Activated CD8-positive, alpha-beta memory T cell treated with anti-CD3 and anti-CD28 coated beads for 36 hours (primary cell): Measurements from ENCODE around the gene RASGRP3. TPM values are rescaled to one million over a fixed set of nuclear protein-coding genes. Genes with fewer than 3 reads are reported as not detected.
"Not testable (repeated sequence)": the region's sequence is repeated elsewhere in the genome, so short reads cannot be mapped to it uniquely, and the experiment has no call there.

ENCODE experiments used
- CTCF ChIA-PET: fragments of 350-600 bp; sonication (Branson Sonifier 250); formaldehyde crosslinking; loops from one replicate; lab custom pipeline; 2021; ENCODE audit warnings: antibody characterized with exemption; lab: Charles Lee
- POLR2A ChIA-PET: fragments of 350-600 bp; sonication (Branson Sonifier 250); formaldehyde crosslinking; loops from one replicate; lab custom pipeline; 2021; ENCODE audit warnings: antibody characterized with exemption; lab: Charles Lee
- total RNA-seq, 2 experiments: library from RNA; stranded (reverse); gene quantifications; one replicate each; pipeline ENCODE4 v1.2.3, GENCODE V29; 2021

Gene RASGRP3
- total RNA-seq, 2 experiments from 2014 or later: 2.7 to 3.6 TPM

DNA sequence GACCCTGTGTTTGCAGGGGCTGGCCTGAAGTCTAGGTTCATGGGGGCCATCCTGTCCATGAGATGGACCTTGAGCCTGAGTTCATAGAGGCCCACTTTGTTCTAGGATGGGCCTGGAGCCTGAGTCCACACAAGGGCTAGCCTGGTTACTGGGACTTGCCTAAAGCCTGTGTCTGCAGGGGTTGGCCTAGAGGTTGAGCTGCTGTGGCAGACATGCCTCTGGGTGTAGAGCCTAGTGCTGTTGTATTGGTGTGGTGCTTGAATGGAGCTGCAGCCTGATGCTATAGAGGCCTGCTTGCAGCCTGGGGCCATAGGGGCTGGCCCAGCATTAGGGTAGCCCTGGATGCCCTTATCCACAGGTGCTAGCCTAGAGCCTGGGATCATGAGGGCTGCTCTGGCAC lies 23.9 kb upstream of the RASGRP3 start:
- POLR2A ChIA-PET: no interaction called here
- CTCF ChIA-PET: no interaction called here

DNA sequence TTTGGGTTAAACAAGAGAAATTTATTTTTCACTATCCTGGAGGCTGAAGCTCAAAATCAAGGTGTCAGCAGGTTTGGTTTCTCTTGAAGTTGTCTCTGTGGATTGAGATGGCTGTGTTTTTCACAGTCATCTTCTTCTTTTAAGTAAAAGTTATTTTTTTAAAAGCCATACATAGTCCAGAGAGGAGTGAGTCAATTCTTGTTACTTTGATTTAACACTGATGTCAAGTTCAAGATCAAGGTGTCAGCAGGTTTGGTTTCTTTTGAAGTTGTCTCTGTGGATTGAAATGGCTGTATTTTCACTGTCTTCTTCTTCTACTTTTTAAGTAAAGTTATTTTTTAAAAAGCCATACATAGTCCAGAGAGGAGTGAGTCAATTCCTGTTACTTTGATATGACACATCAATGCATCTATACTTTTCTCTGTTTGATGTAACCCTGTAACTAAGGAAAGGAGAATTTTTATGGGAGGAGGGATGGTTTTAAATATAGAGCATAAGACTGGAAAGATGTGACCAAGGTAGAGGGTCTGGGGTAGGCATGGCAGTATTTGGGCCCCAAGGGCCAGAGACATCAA lies 22.5 kb upstream of the RASGRP3 start:
- ChIA-PET POLR2A (no interaction called here), CTCF (no interaction called here)

DNA sequence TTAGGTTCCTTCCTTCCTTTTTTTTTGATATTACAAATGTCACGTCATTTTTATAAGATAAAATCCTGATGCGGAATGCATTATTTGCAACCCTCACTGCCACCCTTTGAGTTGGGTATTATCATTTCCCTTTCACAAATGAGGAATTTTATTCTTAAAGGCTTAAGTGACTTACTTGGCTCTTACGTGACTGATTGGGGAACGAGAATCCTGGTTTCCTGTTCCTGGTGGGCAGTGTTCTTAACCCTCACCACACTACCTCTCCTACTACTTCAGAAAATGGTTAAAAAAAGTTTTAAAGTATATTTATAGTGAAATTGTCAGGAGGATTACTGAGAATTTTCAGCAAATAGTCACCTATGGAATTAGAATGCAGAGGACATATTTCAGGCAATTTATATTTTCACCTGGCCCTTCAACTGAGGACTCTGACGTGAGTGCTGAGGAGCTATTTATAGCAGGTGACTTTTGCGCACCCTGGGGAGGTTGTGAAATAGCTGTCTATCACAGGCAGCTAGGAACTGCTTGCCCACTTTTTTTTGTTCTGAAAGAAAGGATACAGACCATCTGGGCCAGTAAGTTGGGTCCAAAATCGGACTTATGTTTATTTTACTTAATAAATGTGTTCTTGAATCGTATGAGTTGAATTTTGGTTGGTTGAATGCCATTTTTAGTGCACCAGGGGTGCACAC lies 18.7 kb upstream of the RASGRP3 start:
- CTCF ChIA-PET: no interaction called here
- POLR2A ChIA-PET: no interaction called here

DNA sequence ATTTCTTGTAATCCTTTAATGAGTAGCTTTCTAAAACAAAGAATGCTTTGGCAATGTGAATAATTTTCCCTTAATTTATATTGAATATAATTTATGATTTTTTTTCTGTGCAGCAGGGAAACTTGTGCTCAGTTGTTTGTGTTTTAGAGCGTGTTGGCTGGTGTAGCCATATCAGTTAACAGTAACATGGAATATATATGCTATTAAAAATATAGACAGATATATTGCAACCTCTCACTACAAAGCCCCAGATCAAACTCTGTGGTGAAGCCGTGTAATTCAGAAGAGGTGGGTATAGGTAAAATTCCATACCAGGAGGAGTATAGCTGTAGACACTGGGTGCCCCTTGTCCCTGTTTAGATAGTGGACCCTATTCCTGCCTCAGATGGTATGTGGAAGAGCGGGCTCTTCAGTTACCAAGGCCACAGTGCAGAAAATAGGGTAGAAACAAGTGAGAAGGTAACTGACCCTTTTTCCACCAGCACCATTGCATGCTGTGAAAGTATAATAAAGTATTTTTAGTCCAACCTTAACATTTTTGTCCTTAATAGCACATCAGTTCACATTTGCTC lies 18.1 kb upstream of the RASGRP3 start:
- ChIA-PET POLR2A (no interaction called here), CTCF (no interaction called here)

DNA sequence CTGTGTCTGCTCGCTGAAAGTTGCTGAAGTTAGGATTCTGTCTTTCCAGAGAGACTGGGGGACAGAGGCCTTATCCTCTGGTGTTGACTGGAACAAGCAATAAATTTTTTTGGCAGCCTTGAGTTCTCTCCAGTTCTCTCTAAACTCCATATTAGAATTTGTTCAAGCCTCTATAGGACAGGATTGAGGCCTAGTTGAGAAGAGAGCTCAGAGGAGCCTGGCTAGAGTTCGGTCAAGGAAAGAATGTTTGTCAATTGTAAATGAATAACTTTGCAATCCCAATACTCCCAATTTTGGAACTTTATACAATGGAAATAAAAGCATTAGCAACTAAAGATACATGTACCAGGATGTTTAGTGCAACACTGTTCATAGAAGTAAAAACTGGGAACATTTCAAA lies 16.7 kb upstream of the RASGRP3 start:
- ChIA-PET POLR2A (no interaction called here), CTCF (no interaction called here)

DNA sequence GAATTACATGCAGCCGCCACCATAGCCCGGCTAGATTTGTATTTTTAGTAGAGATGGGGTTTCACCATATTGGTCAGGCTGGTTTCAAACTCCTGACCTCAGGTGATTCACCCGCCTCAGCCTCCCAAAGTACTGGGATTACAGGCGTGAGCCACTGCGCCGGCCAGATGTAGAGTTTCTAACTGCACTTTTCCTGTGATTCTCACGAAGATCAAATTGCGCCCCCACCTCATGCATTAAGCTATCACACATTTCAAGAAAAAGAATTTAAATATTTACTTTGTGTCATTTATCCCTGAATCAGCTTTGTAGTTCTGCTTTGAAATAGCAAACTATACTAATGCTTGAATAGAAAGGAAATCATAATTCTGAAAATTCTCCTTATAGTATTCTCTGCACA lies 13.9 kb upstream of the RASGRP3 start:
- POLR2A ChIA-PET, CTCF ChIA-PET: not testable (repeated sequence)

DNA sequence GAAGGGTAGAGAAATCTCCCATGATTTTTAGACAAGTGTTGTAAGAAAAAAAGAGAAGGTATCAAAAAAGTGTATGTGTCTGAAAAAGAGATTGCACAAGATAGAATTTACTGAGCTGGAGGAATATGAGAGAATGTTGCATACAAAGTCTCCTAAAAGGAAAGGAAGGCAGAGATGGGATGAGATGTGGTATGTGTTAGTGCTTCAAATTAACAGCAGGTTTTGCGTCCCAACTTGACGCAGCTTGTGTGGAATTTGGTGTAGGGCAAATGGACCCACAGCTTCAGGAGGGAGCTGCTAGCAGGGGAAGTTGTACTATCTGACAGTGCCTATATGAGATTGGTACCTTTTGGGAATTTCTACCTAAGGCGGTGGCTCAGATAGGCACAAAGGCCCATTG lies 9.0 kb upstream of the RASGRP3 start:
- ChIA-PET POLR2A (no interaction called here), CTCF (interaction anchor here (1.7 kb wide), 1 partner anchor 8 kb away, joined by 6 read pairs; the partner anchor contains the start of gene RASGRP3)

DNA sequence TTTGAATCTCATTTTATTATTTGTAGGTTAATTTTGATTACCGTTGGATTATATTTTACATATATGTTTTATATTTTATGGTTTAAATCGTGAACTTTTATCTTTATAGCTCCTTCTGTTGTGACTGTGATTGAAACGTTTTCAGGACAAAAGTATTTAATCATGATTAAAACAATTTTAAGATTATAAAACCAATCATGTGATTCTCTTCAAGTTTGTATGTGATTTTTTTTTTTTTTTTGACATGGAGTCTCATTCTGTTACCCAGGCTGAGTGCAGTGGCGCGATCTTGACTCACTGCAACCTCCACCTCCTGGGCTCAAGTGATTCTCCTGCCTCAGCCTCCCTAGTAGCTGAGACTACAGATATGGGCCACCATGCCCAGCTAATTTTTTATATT lies 7.2 kb upstream of the RASGRP3 start:
- ChIA-PET CTCF (interaction anchor here (0.7 kb wide), 1 partner anchor 157 kb away, joined by 3 read pairs; no protein-coding TSS in a partner anchor), POLR2A (no interaction called here)

DNA sequence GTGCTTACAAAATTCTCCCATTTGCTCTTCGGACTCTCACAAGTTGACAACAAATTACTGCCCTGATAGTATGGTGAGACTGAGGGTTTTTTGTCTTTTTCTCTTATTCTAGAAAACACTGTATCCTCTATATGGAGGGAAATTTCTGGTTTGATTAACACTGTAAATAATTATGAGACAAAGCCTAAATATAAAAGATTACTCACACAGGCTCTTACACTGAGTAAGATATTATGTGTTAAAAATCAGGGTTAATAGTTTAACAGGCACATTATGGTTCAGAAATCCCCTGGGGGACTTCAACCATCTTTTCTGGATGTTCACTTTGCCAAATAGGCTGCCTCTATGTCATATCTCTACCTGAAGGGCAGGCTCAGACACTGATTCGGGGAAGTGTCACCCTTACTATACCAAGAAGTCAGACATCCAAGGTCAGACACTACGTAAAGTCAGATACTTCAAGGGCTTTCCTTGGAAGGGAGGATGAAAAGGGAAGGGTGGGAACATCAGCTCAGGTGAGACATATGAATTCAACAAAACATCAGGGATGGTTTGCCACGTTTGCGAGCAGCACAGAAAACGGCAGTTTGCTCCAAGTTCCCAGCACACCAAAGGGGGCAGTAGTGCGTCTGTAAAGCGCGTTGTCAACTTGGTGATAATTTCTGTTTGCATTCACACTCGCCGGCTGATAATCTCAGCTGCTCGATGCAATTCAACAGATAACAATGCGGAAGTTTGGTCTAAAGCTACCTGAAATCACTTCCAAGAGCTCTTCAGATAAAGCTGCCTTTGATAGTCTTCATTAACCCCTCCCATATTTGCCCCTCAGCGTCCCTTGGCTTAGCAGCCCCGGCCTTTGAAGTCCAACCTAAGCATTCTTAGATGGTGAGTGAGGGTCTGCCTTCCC lies 972 bp upstream of the RASGRP3 start:
- ChIA-PET POLR2A (interaction anchor here (1.2 to 1.7 kb wide), 2 partner anchors 22 to 124 kb away, joined by 3 to 4 read pairs; partner anchors contain the start of gene FAM98A), CTCF (interaction anchor here (0.6 to 1.7 kb wide), 9 partner anchors 9 to 205 kb away, joined by 3 to 6 read pairs (median 4); partner anchors contain the start of gene FAM98A)

DNA sequence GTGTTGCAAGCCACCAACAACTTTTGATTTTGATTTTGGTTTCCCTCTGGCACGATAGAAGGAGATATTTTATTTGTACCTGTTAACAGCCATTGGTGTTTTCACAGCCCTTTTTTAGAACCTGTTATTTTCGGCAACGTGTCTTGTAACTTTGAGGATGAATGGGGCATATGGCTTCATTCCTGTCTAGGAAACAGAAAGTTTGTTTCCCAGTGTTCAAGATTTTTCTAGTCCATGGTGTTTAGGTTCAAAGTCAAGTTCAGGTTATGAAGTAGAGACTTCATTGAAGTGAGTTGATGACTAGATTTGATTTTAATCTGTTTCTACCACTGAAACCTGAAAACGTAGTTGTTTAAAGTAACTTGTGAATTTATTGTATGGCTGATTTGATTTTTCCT lies 343 bp downstream of the RASGRP3 start:
- ChIA-PET CTCF (interaction anchor here (1.7 kb wide), 1 partner anchor 106 kb away, joined by 6 read pairs; no protein-coding TSS in a partner anchor), POLR2A (interaction anchor here (1.2 to 1.7 kb wide), 2 partner anchors 20 to 122 kb away, joined by 3 to 4 read pairs; partner anchors contain the start of gene FAM98A)

DNA sequence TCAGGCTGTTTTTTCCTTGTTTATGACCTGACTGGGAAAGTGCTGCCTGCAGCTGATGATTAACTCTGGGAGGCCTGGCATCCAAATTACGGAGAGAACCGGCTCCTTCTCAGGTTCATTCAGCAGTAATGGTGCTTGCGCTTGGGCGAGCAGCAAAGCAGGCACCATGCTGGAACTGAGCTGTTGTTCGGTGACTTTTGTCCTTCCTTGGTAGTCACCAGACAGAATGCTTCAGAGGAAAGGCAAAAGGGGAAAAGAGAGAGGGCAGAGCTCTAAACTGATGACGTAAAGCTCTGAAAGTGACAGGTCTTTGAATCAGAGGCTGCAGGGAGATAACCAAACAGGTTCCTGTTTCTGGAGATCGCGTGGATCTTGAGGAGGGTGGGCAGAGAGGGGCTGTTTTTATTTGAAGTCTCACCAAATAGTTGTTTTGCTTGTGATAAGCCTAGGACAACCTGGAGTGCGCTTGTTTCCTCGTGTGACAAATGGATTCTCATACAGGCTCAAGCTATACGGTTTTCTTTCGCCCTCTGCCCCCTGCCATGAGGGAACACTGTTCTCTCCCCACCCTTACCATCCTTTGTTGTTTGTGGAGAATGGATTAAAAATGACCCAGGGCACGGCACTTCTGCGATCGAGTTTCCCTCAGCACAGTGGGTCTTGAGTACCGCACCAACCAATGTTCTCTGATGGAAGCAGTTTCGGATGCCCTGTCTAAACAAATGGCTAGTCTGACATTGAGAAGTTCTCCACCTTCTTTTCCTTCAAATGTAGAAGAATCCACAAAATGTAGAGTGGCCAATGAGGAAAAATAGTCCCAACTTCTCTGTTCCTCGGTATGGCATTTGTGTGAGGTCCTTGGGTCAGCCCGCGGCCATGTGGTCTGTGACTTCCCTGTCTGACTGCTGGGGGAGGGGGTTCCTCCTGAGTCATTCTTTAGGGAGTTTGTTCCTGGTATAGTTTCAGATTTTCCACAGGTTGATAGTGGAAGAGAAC lies 1.3 kb downstream of the RASGRP3 start:
- POLR2A ChIA-PET: interaction anchor here (0.6 to 1.0 kb wide), 2 partner anchors 11 to 17 kb away, joined by 3 to 4 read pairs; no protein-coding TSS in a partner anchor
- CTCF ChIA-PET: no interaction called here

DNA sequence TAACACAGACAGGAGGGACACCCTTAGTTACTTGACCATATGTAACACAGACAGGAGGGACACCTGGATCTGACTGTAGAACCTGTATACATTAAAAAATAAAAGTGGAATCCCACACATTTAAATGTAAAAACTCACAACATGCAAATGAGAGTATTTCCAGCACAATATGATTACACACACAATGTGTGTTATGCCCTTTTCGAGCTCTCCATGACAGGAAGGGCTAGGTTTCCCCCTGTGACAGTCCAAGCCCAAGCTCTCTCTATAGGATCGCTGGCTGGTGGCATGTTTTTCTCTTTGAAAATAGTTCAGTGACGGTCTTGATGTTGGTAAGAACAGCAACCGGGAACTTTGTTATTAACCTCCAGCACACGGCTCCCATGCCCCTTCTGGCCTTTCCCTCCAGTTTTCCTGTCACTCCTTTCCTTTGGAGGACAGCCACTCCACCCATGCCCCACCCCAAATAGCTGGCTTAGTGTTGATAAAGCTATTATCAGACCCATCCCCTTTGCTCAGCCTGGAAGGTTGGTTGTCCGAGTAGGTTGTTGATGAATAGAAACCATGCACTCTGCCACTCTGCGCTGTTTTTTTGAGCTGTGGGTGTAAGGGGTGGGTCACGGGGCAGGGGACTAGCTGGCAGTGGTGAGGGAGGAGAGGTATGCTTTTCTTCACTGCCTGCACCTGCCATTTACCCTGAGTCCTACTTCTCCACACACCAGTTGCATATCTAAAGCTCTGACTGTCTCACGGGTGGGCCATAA lies 2.7 kb downstream of the RASGRP3 start:
- ChIA-PET POLR2A (no interaction called here), CTCF (no interaction called here)

DNA sequence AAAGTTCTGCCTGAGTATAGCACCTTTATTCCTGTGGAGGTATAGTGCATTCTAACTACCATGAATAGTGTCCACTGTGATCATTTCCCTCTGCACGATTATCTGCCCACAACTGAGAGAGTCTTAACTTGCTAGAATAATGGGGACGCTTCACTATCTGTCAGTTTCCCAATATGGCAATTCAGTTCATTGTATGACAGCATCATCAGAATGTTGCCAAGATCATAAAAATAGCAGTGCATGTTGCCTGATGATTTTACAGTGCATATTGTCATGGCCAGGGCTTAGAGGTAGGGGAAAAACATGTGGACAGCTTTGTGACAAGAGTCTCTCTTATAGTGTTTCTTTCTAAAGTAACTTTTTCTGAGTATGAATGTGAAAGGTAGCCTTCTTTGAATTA lies 6.1 kb downstream of the RASGRP3 start:
- ChIA-PET POLR2A (no interaction called here), CTCF (no interaction called here)

DNA sequence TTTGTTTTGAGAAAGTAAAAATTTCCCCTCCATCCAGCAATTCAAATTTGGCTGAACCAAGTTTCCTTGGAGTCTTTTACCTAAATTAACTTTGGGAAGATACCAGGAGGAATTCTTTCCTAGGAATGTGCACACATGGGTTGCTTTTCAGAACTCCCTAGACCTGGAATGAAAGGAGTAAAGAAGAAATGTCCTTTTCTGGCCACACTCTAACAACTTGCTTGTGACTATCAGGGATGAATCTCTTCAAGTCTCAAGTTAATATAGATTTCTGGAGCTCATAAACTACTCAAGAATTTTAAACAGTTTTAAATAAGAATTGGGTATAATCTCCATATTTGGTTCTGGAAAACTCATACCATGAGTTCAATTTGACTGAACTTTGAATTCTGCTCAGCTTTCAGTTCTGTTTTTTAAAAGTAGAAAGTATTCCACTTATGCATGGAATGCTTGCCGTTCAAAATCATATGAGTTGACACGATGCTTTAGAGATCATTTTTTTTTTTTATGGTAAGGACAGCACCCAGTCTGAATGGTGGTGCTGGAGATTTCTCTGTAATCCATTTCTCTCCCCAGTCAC lies 7.7 kb downstream of the RASGRP3 start:
- CTCF ChIA-PET: no interaction called here
- POLR2A ChIA-PET: no interaction called here

DNA sequence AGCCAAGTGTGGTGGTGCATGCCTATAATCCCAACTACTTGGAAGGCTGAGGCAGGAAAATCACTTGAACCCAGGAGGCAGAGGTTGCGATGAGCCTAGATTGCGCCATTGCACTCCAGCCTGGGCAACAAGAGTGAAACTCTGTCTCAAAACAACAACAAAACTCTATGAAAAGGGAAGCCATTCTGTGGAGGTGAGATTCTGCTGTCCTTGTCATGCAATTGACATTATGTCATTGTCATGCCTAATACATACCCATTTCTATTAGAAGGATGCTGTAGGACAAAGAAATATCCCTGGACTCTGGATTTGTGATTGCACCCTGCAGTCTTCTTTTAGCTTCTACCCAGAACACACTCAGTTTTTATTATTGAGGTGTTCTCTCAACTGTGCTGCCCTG lies 8.6 kb downstream of the RASGRP3 start:
- CTCF ChIA-PET: no interaction called here
- POLR2A ChIA-PET: no interaction called here

DNA sequence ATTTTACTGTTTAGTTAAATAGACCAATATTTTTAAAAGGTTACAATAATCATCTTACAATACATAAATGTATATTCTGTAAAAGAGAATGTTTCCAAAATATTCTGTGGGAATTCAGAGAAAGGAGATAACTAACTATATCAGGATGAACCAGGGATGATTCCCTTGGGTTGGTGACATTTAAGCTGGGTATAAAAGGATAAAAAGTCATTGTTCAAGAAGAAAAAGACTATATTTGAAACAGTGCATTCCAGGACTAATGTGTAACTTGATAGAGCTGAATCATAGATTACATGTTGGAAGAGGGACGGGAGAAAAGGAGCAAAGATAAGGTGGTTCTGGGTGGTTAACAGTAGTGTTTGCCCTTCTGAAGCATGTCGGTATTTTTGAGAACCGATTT lies 10.1 kb downstream of the RASGRP3 start:
- CTCF ChIA-PET: no interaction called here
- POLR2A ChIA-PET: no interaction called here

DNA sequence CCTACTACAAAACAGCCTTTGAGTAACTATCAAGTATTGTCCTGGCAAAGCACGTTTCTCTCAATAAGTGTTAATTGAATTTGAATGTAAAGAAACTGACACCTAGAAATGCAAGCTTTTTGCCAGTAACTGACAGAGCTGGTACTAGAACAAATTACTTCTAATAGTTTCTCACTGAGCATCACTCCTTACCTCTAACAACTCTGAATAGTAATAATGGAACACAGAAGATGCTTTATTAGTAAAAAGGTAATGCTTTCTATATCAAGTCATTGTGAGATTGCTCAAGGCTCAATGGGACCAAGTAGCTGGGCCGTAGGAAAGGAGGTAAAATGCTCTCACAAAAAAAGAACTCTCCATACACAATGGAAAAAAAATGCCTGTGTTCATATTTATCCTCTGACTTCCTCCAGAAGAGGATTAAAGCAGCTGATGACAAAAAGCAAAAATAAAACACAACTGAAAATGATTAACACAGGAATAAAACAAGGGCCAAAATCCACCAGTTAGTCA lies 11.8 kb downstream of the RASGRP3 start:
- POLR2A ChIA-PET: interaction anchor here (0.6 kb wide), 1 partner anchor 11 kb away, joined by 3 read pairs; no protein-coding TSS in a partner anchor
- CTCF ChIA-PET: interaction anchor here (1.0 kb wide), 1 partner anchor 12 kb away, joined by 3 read pairs; the partner anchor contains the start of gene RASGRP3
